IMR-90 (cell line): ENCODE data around the gene TEAD4. TPM values are rescaled to one million over a fixed set of nuclear protein-coding genes. Genes with fewer than 3 reads are reported as not detected.
A peak's percentile ranks its signal among the peaks of the same experiment; 100 is the strongest.

Source experiments
- ATAC-seq: fragments of 200-7000 bp; cut with Tn5 transposase; 2 replicates; pipeline ENCODE4 v1.9.1; 2020; ENCODE audit warnings: low read depth, mild to moderate bottlenecking, moderate library complexity
- BruUV-seq: library from RNA; stranded (reverse); fragments of 400-500 nt; replicated peaks from 2 replicates; lab custom pipeline; 2021; lab: Mats Ljungman, UMichigan
- CTCF ChIA-PET: fragments of 300-600 bp; formaldehyde crosslinking; extraction: SDS; loops from one replicate; lab custom pipeline; 2021; ENCODE audit warnings: antibody characterized with exemption; lab: Yijun Ruan, JAX
- POLR2A ChIA-PET: fragments of 300-600 bp; sonication (Branson Sonifier 250); formaldehyde crosslinking; loops from one replicate; lab custom pipeline; 2022; ENCODE audit warnings: antibody characterized with exemption; ENCODE audit not compliant: unreplicated experiment; lab: Charles Lee
- DNase-seq: peaks from one replicate; pipeline ENCODE4 v3.0.0; 2013
- H2AFZ ChIP-seq: replicated peaks from 2 replicates; pipeline ENCODE3; 2013; ENCODE audit warnings: low read length, mild to moderate bottlenecking; ENCODE audit not compliant: poor library complexity
- H2AK5ac ChIP-seq: 2 replicates; pipeline ENCODE4 v1.6.1; 2013; ENCODE audit warnings: low read depth, low read length, inconsistent platforms
- H2AK9ac ChIP-seq: replicated peaks from 2 replicates; pipeline ENCODE3; 2013; ENCODE audit warnings: mild to moderate bottlenecking, low read depth, low read length, moderate library complexity; ENCODE audit not compliant: poor library complexity
- H2BK120ac ChIP-seq: 2 replicates; pipeline ENCODE4 v1.6.1; 2013; ENCODE audit warnings: low read depth, low read length, inconsistent platforms
- H2BK15ac ChIP-seq: 3 replicates; pipeline ENCODE4 v1.6.1; 2013; ENCODE audit warnings: low read depth, low read length, inconsistent platforms
- H2BK20ac ChIP-seq: 2 replicates; pipeline ENCODE4 v1.6.1; 2013; ENCODE audit warnings: low read depth, mild to moderate bottlenecking, inconsistent platforms, low read length, moderate library complexity
- H2BK5ac ChIP-seq: 2 replicates; pipeline ENCODE4 v1.6.1; 2013; ENCODE audit warnings: mild to moderate bottlenecking, low read depth, low read length, inconsistent platforms; ENCODE audit not compliant: poor library complexity, severe bottlenecking
- H3K14ac ChIP-seq: replicated peaks from 2 replicates; pipeline ENCODE4 v1.6.1; 2013; ENCODE audit warnings: low read depth, low read length, inconsistent platforms
- H3K18ac ChIP-seq: 2 replicates; pipeline ENCODE4 v1.6.1; 2013; ENCODE audit warnings: low read depth, low read length, control low read depth
- H3K23ac ChIP-seq: 2 replicates; pipeline ENCODE4 v1.6.1; 2013; ENCODE audit warnings: low read depth, low read length, inconsistent platforms
- H3K27ac ChIP-seq: 2 replicates; pipeline ENCODE4 v1.5.1; 2013; ENCODE audit warnings: mild to moderate bottlenecking, control low read depth, low read length; ENCODE audit not compliant: insufficient read depth
- H3K27me3 ChIP-seq: 2 replicates; pipeline ENCODE4 v1.6.1; 2013; ENCODE audit warnings: low read length; ENCODE audit not compliant: control insufficient read depth, insufficient read depth
- H3K36me3 ChIP-seq: 2 replicates; pipeline ENCODE4 v1.6.1; 2013; ENCODE audit warnings: low read length, mixed read lengths; ENCODE audit not compliant: control insufficient read depth, insufficient read depth
- H3K4ac ChIP-seq: 2 replicates; pipeline ENCODE4 v1.6.1; 2013; ENCODE audit warnings: low read depth, low read length, inconsistent platforms
- H3K4me1 ChIP-seq: 2 replicates; pipeline ENCODE4 v1.6.1; 2013; ENCODE audit warnings: low read length, mixed read lengths; ENCODE audit not compliant: control insufficient read depth, insufficient read depth
- H3K4me2 ChIP-seq: 2 replicates; pipeline ENCODE4 v1.6.1; 2013; ENCODE audit warnings: low read depth, mild to moderate bottlenecking, control low read depth, low read length, moderate library complexity
- H3K4me3 ChIP-seq: 2 replicates; pipeline ENCODE4 v1.5.1; 2013; ENCODE audit warnings: low read depth, mild to moderate bottlenecking, control low read depth, low read length, moderate library complexity; ENCODE audit not compliant: insufficient read depth
- H3K56ac ChIP-seq: 2 replicates; pipeline ENCODE4 v1.6.1; 2013; ENCODE audit warnings: low read length, inconsistent platforms; ENCODE audit not compliant: insufficient read depth; ENCODE audit errors: extremely low read depth
- H3K79me1 ChIP-seq, 2 experiments: 2 replicates each; pipeline ENCODE4 v1.6.1; 2013; ENCODE audit warnings: low read length in 2 of 2, inconsistent platforms in 1 of 2, low read depth in 1 of 2
- H3K9ac ChIP-seq: 2 replicates; pipeline ENCODE4 v1.6.1; 2013; ENCODE audit warnings: low read depth, low read length, control low read depth
- H3K9me1 ChIP-seq: 2 replicates; pipeline ENCODE4 v1.6.1; 2013; ENCODE audit warnings: low read length, inconsistent platforms; ENCODE audit not compliant: insufficient read depth
- H3K9me3 ChIP-seq: 2 replicates; pipeline ENCODE4 v1.6.1; 2013; ENCODE audit warnings: low read length; ENCODE audit not compliant: control insufficient read depth, insufficient read depth
- H4K20me1 ChIP-seq: 2 replicates; pipeline ENCODE4 v1.6.1; 2013; ENCODE audit warnings: low read length, inconsistent platforms; ENCODE audit not compliant: insufficient read depth
- H4K5ac ChIP-seq: 2 replicates; pipeline ENCODE4 v1.6.1; 2013; ENCODE audit warnings: mild to moderate bottlenecking, low read depth, low read length, control low read depth
- H4K8ac ChIP-seq, 2 experiments: 2 replicates each; pipeline ENCODE4 v1.6.1; 2013; ENCODE audit warnings: low read depth in 2 of 2, low read length in 2 of 2, control low read depth in 1 of 2, inconsistent platforms in 1 of 2
- H4K91ac ChIP-seq: 2 replicates; pipeline ENCODE4 v1.6.1; 2013; ENCODE audit warnings: low read depth, low read length, inconsistent platforms; ENCODE audit not compliant: insufficient read depth
- BHLHE40 ChIP-seq: fragments of 150-350 bp; IDR thresholded peaks from 2 replicates; pipeline ENCODE4 v1.6.1; 2016; ENCODE audit warnings: mild to moderate bottlenecking, low read depth, low read length
- MXI1 ChIP-seq: IDR thresholded peaks from 2 replicates; pipeline ENCODE4 v1.6.1; 2012; ENCODE audit warnings: low read depth, mild to moderate bottlenecking, low read length, moderate library complexity, borderline replicate concordance
- POLR2A ChIP-seq: IDR thresholded peaks from 2 replicates; pipeline ENCODE4 v1.6.1; 2012; ENCODE audit warnings: mild to moderate bottlenecking, low read depth, low read length
- RCOR1 ChIP-seq: IDR thresholded peaks from 2 replicates; pipeline ENCODE4 v1.6.1; 2012; ENCODE audit warnings: mild to moderate bottlenecking, low read length, improper control_type of control experiment; ENCODE audit not compliant: insufficient replicate concordance
- USF2 ChIP-seq: fragments of 150-350 bp; IDR thresholded peaks from 2 replicates; pipeline ENCODE4 v1.6.1; 2017; ENCODE audit warnings: mild to moderate bottlenecking, antibody characterized with exemption, low read length, low read depth
- WGBS, 2 experiments: methylation state at CpG; one replicate each; pipeline versions ENCODE4 v1.1.5 to v1.1.7; 2013; ENCODE audit warnings: missing lambda C conversion rate in 2 of 2; ENCODE audit not compliant: insufficient read length in 1 of 2; ENCODE audit errors: extremely low coverage in 2 of 2; 5-methylcytosine and 5-hydroxymethylcytosine counted together
- dilution Hi-C: fragments of 300-500 bp; cut with HindIII; formaldehyde crosslinking; loops from one replicate; pipeline ENCODE4 v1.14.3; 2018; ENCODE audit warnings: low sequenced_read_pairs; ENCODE audit not compliant: unreplicated experiment
- in situ Hi-C: fragments of 300-500 bp; cut with MboI; formaldehyde crosslinking; loops from 3 replicates; pipeline ENCODE4 v1.14.3; 2019; ENCODE audit warnings: low sequenced_read_pairs, inconsistent platforms, mixed read lengths
- intact Hi-C: fragments of 100-400 bp; cut with micrococcal nuclease; formaldehyde crosslinking; loops from 2 replicates; pipeline ENCODE4 v1.10.0; 2022
- polyA plus RNA-seq, 3 experiments: library from polyadenylated mRNA; depleted of rRNA; stranded (reverse); fragments of >200 nt; gene quantifications; 2 replicates each; pipeline ENCODE4 v1.2.3, GENCODE V29; 2012; ENCODE audit warnings: low replicate concordance in 1 of 3
- total RNA-seq: library from RNA; depleted of rRNA; stranded (reverse); fragments of >200 nt; gene quantifications from 2 replicates; pipeline ENCODE4 v1.2.3, GENCODE V29; 2012

TEAD4 gene
- total and polyA plus RNA-seq, 2 of the 4 experiments (the other 2 are of a cell fraction): 8.8 to 24.9 TPM

GRCh38 chr12:2960390-2960956 is 1.3 kb downstream of the TEAD4 start:
- H4K91ac ChIP-seq: peak overlapping the region; percentile 78; the same call in 1 of the 2 replicates
- H4K5ac ChIP-seq: no peak overlapping the region
- TF ChIP-seq BHLHE40 (peak; percentile 92), RCOR1 (peak; percentile 76), USF2 (peak; percentile 46), MXI1 (no peak), POLR2A (peak; percentile 49)
- H2AFZ ChIP-seq: peak overlapping the region; percentile 95
- intact Hi-C loops (no loop called here), dilution Hi-C loops (no loop called here), in situ Hi-C loops (no loop called here)
- H3K14ac ChIP-seq: peak overlapping the region; percentile 88
- POLR2A ChIA-PET: no interaction called here
- no peaks in the 10 kb centered on the region for H3K9me3 ChIP-seq
- H2BK5ac ChIP-seq: no peak overlapping the region
- H4K8ac ChIP-seq: peak overlapping the region in 1 of 2 experiments; percentile 0; a peak in 2 of 4 replicates
- peak overlapping the region; percentile 86 for H2AK5ac ChIP-seq
- H2BK15ac ChIP-seq: no peak overlapping the region
- H2BK20ac ChIP-seq: no peak overlapping the region
- H3K27ac ChIP-seq: peak overlapping the region; percentile 86; the same call in 1 of the 2 replicates
- H3K36me3 ChIP-seq: no peaks in the 10 kb centered on the region
- CTCF ChIA-PET: interaction anchor here (1.4 kb wide), 1 partner anchor 74 kb away, joined by 3 read pairs; no protein-coding TSS in a partner anchor
- no peak overlapping the region for H3K56ac ChIP-seq
- peaks cover 13 to 67% of the 10 kb centered on the region in 2 experiments; a peak in 3 of 4 replicates for H3K79me1 ChIP-seq
- peaks cover 38% of the 10 kb centered on the region for H3K9me1 ChIP-seq
- H3K23ac ChIP-seq: peak overlapping the region; percentile 83
- 67% methylated on average over 2 of the region's 18 CpGs; no CpG with 5 or more reads in 1 of the 2 experiments for WGBS, 2 experiments
- H3K4ac ChIP-seq: peak overlapping the region; percentile 82
- H2AK9ac ChIP-seq: peak overlapping the region; percentile 71
- DNase-seq: peak; percentile 67
- H3K18ac ChIP-seq: no peak overlapping the region
- no TSS peak for BruUV-seq
- H3K4me1 ChIP-seq: peaks cover 18% of the 10 kb centered on the region
- peaks cover 20% of the 10 kb centered on the region for H4K20me1 ChIP-seq
- H3K9ac ChIP-seq: peak overlapping the region; percentile 86
- H3K27me3 ChIP-seq: no peaks in the 10 kb centered on the region
- ATAC-seq: 0 out of 2 replicates have a peak, but pooled peaks have one; percentile 0
- peak overlapping the region; percentile 93 for H3K4me3 ChIP-seq
- H3K4me2 ChIP-seq: peak overlapping the region; percentile 70
- peak overlapping the region; percentile 80 for H2BK120ac ChIP-seq
